ENCODE measurements around the gene THRB.

DNA sequence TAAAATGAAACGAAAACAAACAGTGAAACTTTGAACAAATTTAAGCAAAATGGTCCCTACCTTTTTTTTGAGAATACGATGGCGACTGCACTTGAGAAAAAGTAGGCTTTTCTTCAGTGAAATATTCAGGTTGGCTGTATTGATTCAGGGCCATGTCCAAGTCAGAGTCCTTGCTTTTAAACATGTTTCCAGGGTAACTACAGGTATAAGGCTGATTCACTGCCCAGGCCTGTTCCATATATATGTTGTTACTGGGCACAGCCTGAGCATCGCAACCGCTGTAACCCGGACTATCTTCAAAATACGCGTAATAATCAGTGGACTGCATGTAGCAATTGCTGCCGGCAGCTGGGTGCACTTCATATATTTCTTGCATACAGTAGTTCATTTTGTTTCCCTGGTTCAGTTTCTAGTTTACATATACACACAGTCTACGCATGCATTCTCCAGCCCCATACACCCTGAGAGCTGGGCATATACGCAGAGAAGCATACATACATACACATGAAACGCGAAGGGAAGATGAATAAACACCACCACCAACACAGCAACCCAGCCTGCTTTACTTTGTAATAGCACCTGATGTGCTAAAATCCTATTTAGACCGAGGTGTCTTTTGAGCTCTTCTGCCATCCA is 329.6 kb downstream of the THRB start:
- TF ChIP-seq EZH2 (IDR thresholded peaks at IDR 0.05) (no peak), POLR2AphosphoS5 (IDR thresholded peaks at IDR 0.05; ENCODE audit: borderline replicate concordance, low read depth, low read length) (no peak), FOXP2 (optimal IDR thresholded peaks at IDR 0.05; ENCODE audit: control extremely low read depth, extremely low read length, insufficient read depth) (no peak)
